ENCODE data around the gene DRD3. TPM values are rescaled to one million over a fixed set of nuclear protein-coding genes. Genes with fewer than 3 reads are reported as not detected.

Gene DRD3
- polyA plus RNA-seq, 1 experiment: not detected

- CTCF ChIA-PET: no interaction called here
- DNase-seq (ENCODE audit: low read depth, low spot score): no peak
Measured at GRCh38 chr3:114128231-114128630, 50.6 kb downstream of the DRD3 start.

GRCh38 chr3:114127517-114127916 lies 51.3 kb downstream of the DRD3 start:
- no peak for DNase-seq (ENCODE audit: low read depth, low spot score)
- POLR2A ChIA-PET: no interaction called here
- Histone ChIP-seq H3K9me3 (ENCODE audit: control insufficient read depth, insufficient read depth, low read length) (no peaks in the 10 kb centered on the region), H3K27ac (ENCODE audit: low read depth, low read length) (no peak overlapping the region), H3K27me3 (ENCODE audit: control insufficient read depth, insufficient read depth, low read length) (no peaks in the 10 kb centered on the region), H3K4me3 (ENCODE audit: low read depth, low read length) (no peak overlapping the region)
- CTCF ChIA-PET: interaction anchor here (0.6 to 1.1 kb wide), 2 partner anchors 10 to 23 kb away, joined by 3 to 4 read pairs; no protein-coding TSS in a partner anchor
- no peak for TF ChIP-seq CTCF (IDR thresholded peaks at IDR 0.05; ENCODE audit: low read depth, low read length)

More at GRCh38 chr3:114128231-114128630, 50.6 kb downstream of the DRD3 start:
- no peaks in the 10 kb centered on the region for H3K9me3 ChIP-seq (ENCODE audit: control insufficient read depth, insufficient read depth, low read length)
- no peak overlapping the region for H3K4me3 ChIP-seq (ENCODE audit: low read depth, low read length)
- H3K27ac ChIP-seq (ENCODE audit: low read depth, low read length): no peak overlapping the region
- TF ChIP-seq CTCF (IDR thresholded peaks at IDR 0.05; ENCODE audit: low read depth, low read length): no peak
- no peaks in the 10 kb centered on the region for H3K27me3 ChIP-seq (ENCODE audit: control insufficient read depth, insufficient read depth, low read length)
- POLR2A ChIA-PET: no interaction called here

DNA sequence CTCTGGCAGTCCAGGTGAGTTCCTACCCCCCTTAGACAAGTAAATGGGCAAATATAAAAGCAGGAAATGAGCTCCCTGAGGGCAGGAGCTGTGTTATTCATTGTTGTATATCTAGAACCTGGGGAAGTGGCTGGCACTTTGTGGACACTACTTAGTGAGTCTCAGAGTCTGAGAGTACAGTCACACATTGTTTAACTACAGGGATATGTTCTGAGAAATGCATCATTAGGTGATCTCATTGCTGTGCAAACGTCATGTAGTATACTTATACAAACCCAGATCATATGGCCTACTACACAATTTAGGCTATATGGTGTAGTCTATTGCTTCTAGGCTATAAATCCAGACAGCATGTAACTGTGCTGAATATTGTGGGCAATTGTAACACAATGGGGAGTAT lies 52.4 kb downstream of the DRD3 start:
- ChIA-PET CTCF (interaction anchor here (1.0 kb wide), 1 partner anchor 26 kb away, joined by 3 read pairs; no protein-coding TSS in a partner anchor), POLR2A (no interaction called here)
- Histone ChIP-seq H3K9me3 (ENCODE audit: control insufficient read depth, insufficient read depth, low read length) (no peaks in the 10 kb centered on the region), H3K27me3 (ENCODE audit: control insufficient read depth, insufficient read depth, low read length) (no peaks in the 10 kb centered on the region), H3K27ac (ENCODE audit: low read depth, low read length) (no peak overlapping the region), H3K4me3 (ENCODE audit: low read depth, low read length) (no peak overlapping the region)
- no peak for TF ChIP-seq CTCF (IDR thresholded peaks at IDR 0.05; ENCODE audit: low read depth, low read length)
- no peak for DNase-seq (ENCODE audit: low read depth, low spot score)

- H3K27ac ChIP-seq (ENCODE audit: low read depth, low read length): no peak overlapping the region
- no peaks in the 10 kb centered on the region for H3K9me3 ChIP-seq (ENCODE audit: control insufficient read depth, insufficient read depth, low read length)
- no peaks in the 10 kb centered on the region for H3K27me3 ChIP-seq (ENCODE audit: control insufficient read depth, insufficient read depth, low read length)
- no peak overlapping the region for H3K4me3 ChIP-seq (ENCODE audit: low read depth, low read length)
- ChIA-PET POLR2A (interaction anchor here (0.9 kb wide), 1 partner anchor 13 kb away, joined by 3 read pairs; no protein-coding TSS in a partner anchor), CTCF (interaction anchor here (0.7 kb wide), 1 partner anchor 70 kb away, joined by 3 read pairs; no protein-coding TSS in a partner anchor)
- peak; percentile 15 for DNase-seq (ENCODE audit: low read depth, low spot score)
- no peak for TF ChIP-seq CTCF (IDR thresholded peaks at IDR 0.05; ENCODE audit: low read depth, low read length)
Measured at GRCh38 chr3:114122027-114122709, 56.7 kb downstream of the DRD3 start.

- no peak for TF ChIP-seq CTCF (IDR thresholded peaks at IDR 0.05; ENCODE audit: low read depth, low read length)
- no peaks in the 10 kb centered on the region for H3K9me3 ChIP-seq (ENCODE audit: control insufficient read depth, insufficient read depth, low read length)
- no peak overlapping the region for H3K4me3 ChIP-seq (ENCODE audit: low read depth, low read length)
- no peak overlapping the region for H3K27ac ChIP-seq (ENCODE audit: low read depth, low read length)
- ChIA-PET CTCF (no interaction called here), POLR2A (no interaction called here)
- H3K27me3 ChIP-seq (ENCODE audit: control insufficient read depth, insufficient read depth, low read length): no peaks in the 10 kb centered on the region
- no peak for DNase-seq (ENCODE audit: low read depth, low spot score)
Measured at GRCh38 chr3:114120211-114120610, 58.6 kb downstream of the DRD3 start.
